Activated CD4-positive, CD25-positive, alpha-beta regulatory T cell treated with anti-CD3 and anti-CD28 coated beads, Interleukin-2, amount 50 U/mL, for 16 hours (primary cell): ENCODE results near the gene SPATA6.
"Not testable (repeated sequence)": the region's sequence is repeated elsewhere in the genome, so short reads cannot be mapped to it uniquely, and the experiment has no call there.

Experiments used
- DNase-seq: peaks from one replicate; pipeline ENCODE4 v3.0.0-alpha.2; 2020; ENCODE audit warnings: low read depth, low spot score

SPATA6 gene

GRCh38 chr1:48471691-48472576 lies at the start of gene SPATA6:
SPATA6 (minus strand) TSS chr1:48472204; CDS start chr1:48472008, 196 bp downstream.
- peak; percentile 70 for DNase-seq

- not testable (repeated sequence) for DNase-seq
These were observed 47.9 kb upstream of the SPATA6 start for GRCh38 chr1:48519896-48520295.

GRCh38 chr1:48506870-48507269 lies 34.9 kb upstream of the SPATA6 start:
- no peak for DNase-seq

GRCh38 chr1:48500541-48501450 lies 28.8 kb upstream of the SPATA6 start:
- DNase-seq, result no peak

- DNase-seq, result no peak
These were observed 27.3 kb upstream of the SPATA6 start for GRCh38 chr1:48499211-48499735.

GRCh38 chr1:48498096-48498791 lies 26.2 kb upstream of the SPATA6 start:
- peak; percentile 26 for DNase-seq

- no peak for DNase-seq
These were observed 23.9 kb upstream of the SPATA6 start for GRCh38 chr1:48495911-48496310.

- no peak for DNase-seq
These were observed 23.2 kb upstream of the SPATA6 start for GRCh38 chr1:48495166-48495565.

GRCh38 chr1:48493970-48494769 lies 22.2 kb upstream of the SPATA6 start:
- no peak for DNase-seq

GRCh38 chr1:48493041-48493440 lies 21.0 kb upstream of the SPATA6 start:
- DNase-seq, result no peak

- no peak for DNase-seq
These were observed 20.4 kb upstream of the SPATA6 start for GRCh38 chr1:48492392-48492791.

- DNase-seq, result no peak
These were observed 16.7 kb upstream of the SPATA6 start for GRCh38 chr1:48488721-48489120.

GRCh38 chr1:48480504-48480903 lies 8.5 kb upstream of the SPATA6 start:
- DNase-seq, result no peak

GRCh38 chr1:48480023-48480422 lies 8.0 kb upstream of the SPATA6 start:
- DNase-seq, result not testable (repeated sequence)

- no peak for DNase-seq
These were observed 634 bp upstream of the SPATA6 start for GRCh38 chr1:48472638-48473037.

- DNase-seq, result no peak
These were observed 884 bp downstream of the SPATA6 start for GRCh38 chr1:48470950-48471690.

- no peak for DNase-seq
These were observed 1.5 kb downstream of the SPATA6 start for GRCh38 chr1:48470481-48470855.

- no peak for DNase-seq
These were observed 2.2 kb downstream of the SPATA6 start for GRCh38 chr1:48469616-48470480.

- DNase-seq, result no peak
These were observed 5.4 kb downstream of the SPATA6 start for GRCh38 chr1:48466594-48466993.
